ENCODE data around the gene CGB2.
A peak's percentile ranks its signal among the peaks of the same experiment; 100 is the strongest.
"Not testable (repeated sequence)": the region's sequence is repeated elsewhere in the genome, so short reads cannot be mapped to it uniquely, and the experiment has no call there.

CGB2 gene

DNA sequence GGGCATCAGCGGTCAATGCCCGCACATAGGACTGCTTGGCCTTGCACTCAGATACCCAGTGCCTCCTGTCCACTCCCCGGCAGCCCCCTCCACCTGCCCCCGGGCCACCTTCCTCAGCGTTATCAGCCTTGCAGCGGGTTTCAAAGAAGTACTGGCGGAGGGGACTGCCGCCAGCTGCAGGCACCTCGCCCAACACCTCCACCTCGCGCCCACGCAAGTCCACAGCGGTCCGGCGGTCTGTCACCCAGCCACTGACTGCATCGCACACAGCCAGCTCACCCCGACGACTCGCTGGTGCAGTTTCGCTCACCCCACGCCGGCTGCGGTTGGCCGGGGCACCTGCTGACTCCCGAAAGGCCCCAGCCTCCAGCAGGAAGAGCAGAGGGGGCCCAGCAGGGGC lies 29.8 kb downstream of the CGB2 start:
- peaks cover 49% of the 10 kb centered on the region for H3K27me3 ChIP-seq (ENCODE audit: control insufficient read depth, insufficient read depth, low read length)
- H3K4me3 ChIP-seq (ENCODE audit: low read length) = no peak overlapping the region
- no peak overlapping the region for H3K9ac ChIP-seq (ENCODE audit: low read length)
- no peaks in the 10 kb centered on the region for H3K9me3 ChIP-seq (ENCODE audit: control insufficient read depth, low read depth, low read length)
- H3K4me1 ChIP-seq (ENCODE audit: control insufficient read depth, low read depth, low read length) = peaks cover 23% of the 10 kb centered on the region
- H3K36me3 ChIP-seq (ENCODE audit: control insufficient read depth, low read depth, low read length) = no peaks in the 10 kb centered on the region
- H3K27ac ChIP-seq (ENCODE audit: low read length) = no peak overlapping the region

DNA sequence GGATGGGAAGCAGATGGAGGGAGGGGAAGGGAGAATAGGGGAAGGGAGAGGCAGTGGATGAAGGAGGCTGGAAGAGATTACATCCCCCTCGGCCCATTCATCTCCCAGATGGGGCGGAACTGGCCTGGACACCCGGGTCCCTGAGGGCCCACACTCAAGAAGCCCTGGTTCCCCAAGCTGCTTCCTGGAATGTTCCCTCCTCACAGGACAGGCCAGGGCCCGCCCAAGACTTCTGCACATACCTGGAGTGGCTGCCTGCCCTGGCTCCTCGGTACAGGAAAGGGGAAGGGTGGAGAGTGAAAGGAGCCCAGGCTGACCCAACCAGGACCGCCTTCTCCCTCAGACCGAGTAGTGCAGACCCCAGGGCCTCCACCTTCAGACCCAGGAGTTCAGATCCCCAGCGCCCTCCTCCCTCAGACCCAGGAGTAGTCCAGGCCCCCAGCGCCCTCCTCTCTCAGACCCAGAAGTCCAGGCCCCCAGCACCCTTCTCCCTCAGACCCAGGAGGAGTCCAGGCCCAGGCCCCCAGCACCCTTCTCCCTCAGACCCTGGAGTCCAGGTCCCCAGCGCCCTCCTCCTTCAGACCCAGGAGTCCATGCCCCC lies 32.4 kb downstream of the CGB2 start:
- Histone ChIP-seq H3K4me1 (ENCODE audit: control insufficient read depth, low read depth, low read length) (peaks cover 13% of the 10 kb centered on the region), H3K9ac (ENCODE audit: low read length) (no peak overlapping the region), H3K4me3 (ENCODE audit: low read length) (peak overlapping the region; percentile 52), H3K36me3 (ENCODE audit: control insufficient read depth, low read depth, low read length) (no peaks in the 10 kb centered on the region), H3K27me3 (ENCODE audit: control insufficient read depth, insufficient read depth, low read length) (peaks cover 43% of the 10 kb centered on the region), H3K27ac (ENCODE audit: low read length) (no peak overlapping the region), H3K9me3 (ENCODE audit: control insufficient read depth, low read depth, low read length) (no peaks in the 10 kb centered on the region)

DNA sequence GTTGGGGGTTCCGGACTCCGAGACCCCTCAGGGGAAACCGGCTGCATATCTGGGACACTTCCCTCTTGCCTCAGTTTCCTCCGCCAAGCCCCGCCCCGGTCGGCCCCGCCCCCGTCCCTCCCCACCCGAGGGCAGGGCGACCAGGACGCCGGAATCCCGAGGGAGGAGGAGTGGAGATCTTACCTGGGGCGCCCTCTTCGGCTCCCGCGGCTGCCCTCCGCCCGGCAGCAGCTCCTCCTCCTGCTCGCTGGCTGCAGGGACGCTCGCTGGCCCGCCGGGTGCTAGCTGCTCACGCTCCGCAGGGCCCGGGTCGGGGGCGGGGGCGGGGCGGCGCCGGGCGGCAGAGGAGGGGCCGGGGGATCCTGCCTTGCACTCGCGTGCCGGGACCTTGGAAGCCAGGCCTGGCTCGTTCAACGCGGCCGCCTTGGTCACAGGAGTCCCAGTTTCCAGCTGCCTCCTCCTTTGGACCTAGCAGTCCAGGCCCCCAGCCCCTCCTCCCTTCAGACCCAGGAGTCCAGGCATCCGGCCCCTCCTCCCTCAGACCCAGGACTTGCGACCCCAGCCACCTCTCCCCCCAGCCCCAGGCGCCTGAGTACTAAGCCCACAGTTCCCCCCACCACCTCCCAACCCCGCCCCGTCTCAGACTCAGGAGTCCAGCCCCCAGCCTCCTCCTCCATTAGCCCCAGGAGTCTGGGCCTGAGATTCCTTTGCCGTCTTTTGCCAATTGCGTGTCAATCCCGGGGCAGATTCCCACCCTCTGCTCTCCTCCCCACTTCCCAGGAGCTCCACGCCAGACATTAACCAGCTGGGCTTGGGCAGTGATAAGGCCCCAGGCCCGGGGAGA lies 33.3 kb downstream of the CGB2 start, which contains the start of gene NTF4:
Gene NTF4 (minus strand): TSS at position 51 of the 844 bp plus-strand sequence. CDS start 2,821 bp downstream, outside the sequence.
- Histone ChIP-seq H3K9me3 (ENCODE audit: control insufficient read depth, low read depth, low read length) (no peaks in the 10 kb centered on the region), H3K36me3 (ENCODE audit: control insufficient read depth, low read depth, low read length) (no peaks in the 10 kb centered on the region), H3K27me3 (ENCODE audit: control insufficient read depth, insufficient read depth, low read length) (peaks cover 47% of the 10 kb centered on the region), H3K4me3 (ENCODE audit: low read length) (peak within 1 kb of the TSS; percentile 52), H3K27ac (ENCODE audit: low read length) (no peak within 1 kb of the TSS), H3K9ac (ENCODE audit: low read length) (no peak within 1 kb of the TSS), H3K4me1 (ENCODE audit: control insufficient read depth, low read depth, low read length) (peaks cover 13% of the 10 kb centered on the region)

DNA sequence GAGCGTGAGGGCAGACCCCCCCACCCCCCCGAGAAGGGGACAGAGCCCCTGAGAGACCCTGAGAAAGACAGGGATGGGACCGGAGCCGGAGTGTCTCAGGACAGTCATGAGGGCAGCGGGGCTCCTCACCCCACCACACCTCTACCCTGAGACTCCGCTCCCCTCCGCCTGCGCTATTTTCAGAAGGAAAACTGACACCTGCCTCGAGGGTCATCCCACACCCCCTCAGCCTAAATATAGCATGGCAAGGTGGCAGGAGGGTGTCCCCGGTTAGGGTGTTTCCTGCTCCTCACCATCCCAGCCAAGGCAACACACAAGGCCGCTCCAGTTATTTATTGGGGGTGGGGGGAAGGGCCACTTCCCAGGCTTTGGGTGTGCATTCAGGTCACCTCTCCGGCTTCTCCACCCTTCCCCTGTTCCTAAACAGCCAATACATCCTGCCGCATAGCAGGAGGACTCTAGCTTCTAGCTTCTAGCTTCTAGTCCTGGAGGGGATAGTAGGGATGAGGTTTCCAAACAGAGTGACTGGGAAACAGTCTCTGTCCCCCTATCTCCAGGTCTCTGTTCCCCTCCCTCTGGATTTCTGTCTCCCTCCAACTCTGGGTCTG lies 34.3 kb downstream of the CGB2 start:
- Histone ChIP-seq H3K27me3 (ENCODE audit: control insufficient read depth, insufficient read depth, low read length) (peaks cover 53% of the 10 kb centered on the region), H3K36me3 (ENCODE audit: control insufficient read depth, low read depth, low read length) (no peaks in the 10 kb centered on the region), H3K27ac (ENCODE audit: low read length) (no peak overlapping the region), H3K4me1 (ENCODE audit: control insufficient read depth, low read depth, low read length) (peaks cover 13% of the 10 kb centered on the region), H3K4me3 (ENCODE audit: low read length) (no peak overlapping the region), H3K9me3 (ENCODE audit: control insufficient read depth, low read depth, low read length) (no peaks in the 10 kb centered on the region), H3K9ac (ENCODE audit: low read length) (no peak overlapping the region)

DNA sequence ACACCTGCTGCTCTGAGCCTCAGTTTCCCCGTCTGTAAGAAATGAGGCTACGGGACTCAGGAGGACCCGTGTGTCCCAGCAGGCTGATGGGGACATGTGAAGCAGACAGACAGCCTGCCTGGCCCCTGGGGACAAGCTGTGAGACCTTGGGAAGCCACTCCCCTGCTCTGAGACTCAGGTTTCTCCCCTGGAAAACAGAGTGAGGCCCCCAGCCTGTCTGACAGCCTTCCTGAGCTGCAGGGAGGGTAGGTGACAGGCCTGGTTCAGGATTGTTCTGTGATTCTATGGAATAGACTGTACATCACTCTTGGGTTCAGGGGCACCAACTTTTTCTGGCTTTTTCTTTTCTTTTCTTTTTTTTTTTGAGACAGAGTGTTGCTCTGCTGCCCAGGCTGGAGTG lies 35.9 kb downstream of the CGB2 start:
- H3K9me3 ChIP-seq (ENCODE audit: control insufficient read depth, low read depth, low read length) = no peaks in the 10 kb centered on the region
- peaks cover 66% of the 10 kb centered on the region for H3K27me3 ChIP-seq (ENCODE audit: control insufficient read depth, insufficient read depth, low read length)
- H3K4me3 ChIP-seq (ENCODE audit: low read length) = no peak overlapping the region
- no peaks in the 10 kb centered on the region for H3K36me3 ChIP-seq (ENCODE audit: control insufficient read depth, low read depth, low read length)
- no peak overlapping the region for H3K27ac ChIP-seq (ENCODE audit: low read length)
- no peak overlapping the region for H3K9ac ChIP-seq (ENCODE audit: low read length)
- peaks cover 13% of the 10 kb centered on the region for H3K4me1 ChIP-seq (ENCODE audit: control insufficient read depth, low read depth, low read length)

DNA sequence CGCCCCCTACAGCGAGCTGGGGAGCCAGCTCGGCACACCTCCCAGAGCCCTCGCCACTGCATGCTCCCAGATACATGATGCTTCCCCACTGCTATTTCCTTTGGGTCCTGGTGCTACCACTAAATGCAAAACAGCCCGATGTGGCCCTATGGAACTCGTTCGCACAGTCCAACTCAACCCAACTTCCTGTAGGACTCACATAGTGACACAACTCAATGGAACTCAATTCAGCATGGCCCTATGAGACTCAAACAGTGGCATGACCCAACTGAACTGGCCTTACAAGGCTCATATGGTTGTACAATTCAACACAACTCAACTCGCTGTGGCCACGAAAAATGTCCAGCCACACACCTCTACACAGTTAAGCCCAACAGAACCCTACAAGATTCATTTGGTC lies 37.3 kb downstream of the CGB2 start:
- Histone ChIP-seq H3K4me3 (ENCODE audit: low read length) (no peak overlapping the region), H3K27ac (ENCODE audit: low read length) (no peak overlapping the region), H3K9me3 (ENCODE audit: control insufficient read depth, low read depth, low read length) (no peaks in the 10 kb centered on the region), H3K36me3 (ENCODE audit: control insufficient read depth, low read depth, low read length) (no peaks in the 10 kb centered on the region), H3K4me1 (ENCODE audit: control insufficient read depth, low read depth, low read length) (peaks cover 13% of the 10 kb centered on the region), H3K27me3 (ENCODE audit: control insufficient read depth, insufficient read depth, low read length) (peaks cover 80% of the 10 kb centered on the region), H3K9ac (ENCODE audit: low read length) (no peak overlapping the region)

DNA sequence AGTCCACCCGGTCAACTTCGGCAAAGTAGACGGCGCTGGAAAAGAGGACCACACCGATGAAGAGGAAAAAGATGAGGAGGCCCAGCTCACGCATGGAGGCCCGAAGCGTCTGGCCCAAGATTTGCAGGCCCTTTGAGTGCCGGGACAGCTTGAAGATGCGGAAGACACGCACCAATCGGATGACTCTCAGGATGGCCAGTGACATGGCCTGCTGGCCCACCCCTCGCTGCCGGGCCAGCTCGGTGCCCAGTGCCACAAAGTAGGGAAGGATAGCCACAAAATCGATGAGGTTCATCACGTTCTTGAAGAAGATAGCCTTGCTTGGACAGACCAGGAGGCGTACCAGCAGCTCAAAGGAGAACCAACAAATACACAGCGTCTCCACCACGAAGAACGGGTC lies 38.7 kb downstream of the CGB2 start:
- Histone ChIP-seq H3K36me3 (ENCODE audit: control insufficient read depth, low read depth, low read length) (no peaks in the 10 kb centered on the region), H3K9ac (ENCODE audit: low read length) (no peak overlapping the region), H3K9me3 (ENCODE audit: control insufficient read depth, low read depth, low read length) (no peaks in the 10 kb centered on the region), H3K27me3 (ENCODE audit: control insufficient read depth, insufficient read depth, low read length) (peaks cover 81% of the 10 kb centered on the region), H3K4me1 (ENCODE audit: control insufficient read depth, low read depth, low read length) (peaks cover 8% of the 10 kb centered on the region), H3K27ac (ENCODE audit: low read length) (no peak overlapping the region), H3K4me3 (ENCODE audit: low read length) (no peak overlapping the region)

DNA sequence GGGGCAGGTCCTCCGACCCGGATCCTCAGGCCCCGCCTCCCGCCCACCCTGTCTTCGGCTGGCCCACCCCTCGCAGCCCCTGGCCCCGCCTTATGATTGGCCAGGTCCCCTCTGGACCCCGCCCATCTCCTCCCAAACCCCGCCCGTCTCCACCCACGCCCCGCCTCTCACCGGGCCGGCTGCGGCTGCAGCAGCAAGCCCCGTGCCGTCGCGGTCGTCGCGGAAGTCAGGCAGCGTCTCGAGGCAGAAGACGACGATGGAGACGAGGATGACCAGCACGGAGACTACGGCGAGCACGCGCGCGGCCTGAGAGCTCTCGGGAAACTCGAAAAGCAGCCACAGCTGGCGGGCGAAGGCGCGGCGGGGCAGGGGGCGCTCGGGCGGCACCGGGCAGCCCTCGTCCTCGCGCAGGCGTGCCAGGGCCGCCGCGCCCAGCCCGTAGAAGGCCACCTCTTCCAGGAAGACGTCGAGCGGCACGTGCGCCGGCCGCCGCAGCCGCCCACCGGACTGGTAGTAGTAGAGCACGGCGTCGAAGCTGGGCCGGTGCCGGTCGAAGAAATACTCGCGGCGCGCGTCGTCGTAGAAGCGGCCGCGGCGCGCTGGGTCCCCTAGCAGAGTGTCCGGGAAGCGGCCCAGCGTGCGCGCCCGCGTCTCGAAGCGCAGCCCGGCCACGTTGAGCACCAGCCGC lies 40.3 kb downstream of the CGB2 start:
- H3K27ac ChIP-seq (ENCODE audit: low read length) = no peak overlapping the region
- H3K9me3 ChIP-seq (ENCODE audit: control insufficient read depth, low read depth, low read length) = no peaks in the 10 kb centered on the region
- no peak overlapping the region for H3K9ac ChIP-seq (ENCODE audit: low read length)
- peaks cover 66% of the 10 kb centered on the region for H3K27me3 ChIP-seq (ENCODE audit: control insufficient read depth, insufficient read depth, low read length)
- no peak overlapping the region for H3K4me3 ChIP-seq (ENCODE audit: low read length)
- H3K36me3 ChIP-seq (ENCODE audit: control insufficient read depth, low read depth, low read length) = no peaks in the 10 kb centered on the region
- no peaks in the 10 kb centered on the region for H3K4me1 ChIP-seq (ENCODE audit: control insufficient read depth, low read depth, low read length)

DNA sequence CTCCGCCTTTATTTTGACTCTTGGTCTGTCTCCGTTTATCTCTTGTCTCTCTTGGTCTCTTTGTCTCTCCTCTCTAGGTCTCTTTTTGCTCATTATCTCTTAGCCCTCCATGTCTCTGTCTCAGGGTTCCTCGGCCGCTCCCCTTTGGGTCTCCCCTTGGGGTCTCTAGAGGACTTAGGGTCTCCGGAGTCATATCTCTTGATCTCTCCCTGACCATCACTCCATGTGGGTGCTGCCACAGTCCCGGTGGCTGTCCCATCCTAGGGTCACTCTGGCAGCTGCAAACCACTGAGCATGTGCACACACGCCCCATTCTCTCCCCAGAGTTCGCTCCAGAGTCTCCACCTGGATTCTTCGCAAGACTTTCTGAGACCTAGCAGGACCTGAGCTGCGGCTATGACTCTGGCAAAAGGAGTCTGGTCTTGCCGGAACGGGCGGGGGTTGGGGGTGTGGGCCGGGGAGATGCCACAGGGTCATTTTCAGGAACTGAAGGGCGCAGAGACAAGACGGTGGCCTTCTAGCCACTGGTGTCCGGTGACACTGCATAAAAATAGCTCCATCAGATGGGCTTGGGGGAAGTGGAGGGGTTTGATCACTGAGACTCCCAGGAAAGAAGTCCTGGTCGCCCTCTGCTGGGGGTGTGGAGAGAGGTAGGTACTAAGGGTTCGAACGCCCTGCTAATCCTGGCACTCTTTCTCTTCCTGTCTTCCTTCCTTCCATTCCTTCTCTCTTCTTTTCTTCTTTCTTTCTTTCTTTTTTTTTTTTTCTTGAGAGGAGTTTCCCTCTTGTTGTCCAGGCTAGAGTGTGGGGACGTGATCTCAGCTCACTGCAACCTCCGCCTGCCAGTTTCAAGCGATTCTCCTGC lies 42.1 kb downstream of the CGB2 start:
- Histone ChIP-seq H3K4me1 (ENCODE audit: control insufficient read depth, low read depth, low read length) (no peaks in the 10 kb centered on the region), H3K4me3 (ENCODE audit: low read length) (no peak overlapping the region), H3K9me3 (ENCODE audit: control insufficient read depth, low read depth, low read length) (no peaks in the 10 kb centered on the region), H3K27me3 (ENCODE audit: control insufficient read depth, insufficient read depth, low read length) (peaks cover 54% of the 10 kb centered on the region), H3K27ac (ENCODE audit: low read length) (no peak overlapping the region), H3K36me3 (ENCODE audit: control insufficient read depth, low read depth, low read length) (no peaks in the 10 kb centered on the region), H3K9ac (ENCODE audit: low read length) (no peak overlapping the region)

DNA sequence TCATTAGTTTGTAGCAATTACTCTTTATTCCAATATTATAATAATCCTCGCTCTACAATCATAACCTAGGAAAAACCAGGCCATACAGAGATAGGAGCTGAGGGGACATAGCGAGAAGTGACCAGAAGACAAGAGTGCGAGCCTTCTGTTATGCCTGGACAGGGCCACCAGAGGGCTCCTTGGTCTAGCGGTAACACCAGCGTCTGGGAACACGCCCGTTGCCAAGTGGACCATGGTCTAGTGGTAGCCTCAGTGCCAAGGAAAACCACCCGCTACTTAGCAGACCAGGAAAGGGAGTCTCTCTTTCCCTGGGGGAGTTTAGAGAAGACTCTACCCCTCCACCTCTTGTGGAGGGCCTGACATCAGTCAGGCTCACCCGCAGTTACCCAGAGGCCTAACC lies 43.2 kb downstream of the CGB2 start:
- H3K36me3 ChIP-seq (ENCODE audit: control insufficient read depth, low read depth, low read length); H3K9me3 ChIP-seq (ENCODE audit: control insufficient read depth, low read depth, low read length); H3K4me1 ChIP-seq (ENCODE audit: control insufficient read depth, low read depth, low read length); H3K27ac ChIP-seq (ENCODE audit: low read length); H3K9ac ChIP-seq (ENCODE audit: low read length); H3K4me3 ChIP-seq (ENCODE audit: low read length): not testable (repeated sequence)
- H3K27me3 ChIP-seq (ENCODE audit: control insufficient read depth, insufficient read depth, low read length) = peaks cover 43% of the 10 kb centered on the region

DNA sequence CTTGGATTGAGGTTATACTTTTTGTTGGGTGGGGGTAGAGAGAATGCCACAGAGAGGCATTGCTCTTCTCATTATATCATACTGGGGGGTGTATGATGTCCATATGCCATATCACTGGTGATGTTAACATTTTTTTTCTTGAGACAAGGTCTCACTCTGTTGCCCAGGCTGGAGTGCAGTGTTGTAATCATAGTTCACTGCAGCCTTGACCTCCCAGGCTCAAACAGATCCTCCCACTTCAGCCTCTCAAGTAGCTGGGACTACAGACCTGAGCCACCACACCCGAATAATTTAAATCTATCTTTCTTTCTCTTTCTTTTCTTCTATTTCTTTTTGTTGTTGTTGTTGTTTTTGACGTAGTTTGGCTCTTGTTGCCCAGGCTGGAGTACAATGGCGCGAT lies 48.7 kb downstream of the CGB2 start:
- Histone ChIP-seq H3K27me3 (ENCODE audit: control insufficient read depth, insufficient read depth, low read length) (peaks cover 8% of the 10 kb centered on the region), H3K4me3 (ENCODE audit: low read length) (no peak overlapping the region), H3K9me3 (ENCODE audit: control insufficient read depth, low read depth, low read length) (no peaks in the 10 kb centered on the region), H3K9ac (ENCODE audit: low read length) (no peak overlapping the region), H3K4me1 (ENCODE audit: control insufficient read depth, low read depth, low read length) (no peaks in the 10 kb centered on the region), H3K36me3 (ENCODE audit: control insufficient read depth, low read depth, low read length) (no peaks in the 10 kb centered on the region), H3K27ac (ENCODE audit: low read length) (no peak overlapping the region)

Measured in iPS-18a (cell line).